Activated T-helper 1 cell treated with anti-CD3 and anti-CD28 coated beads, Interleukin-12 subunit alpha, Interleukin-12 subunit beta, Interleukin-2, Interleukin-4 antibody, amounts not matched to agents 30 ng/mL and 10 ng/mL and 1 ng/mL, durations not matched to agents 14 hours and 24 hours and 36 hours (primary cell): ENCODE results near the gene DOLPP1. TPM values are rescaled to one million over a fixed set of nuclear protein-coding genes. Genes with fewer than 3 reads are reported as not detected.
"Not testable (repeated sequence)": the region's sequence is repeated elsewhere in the genome, so short reads cannot be mapped to it uniquely, and the experiment has no call there.

ENCODE experiments used
- DNase-seq: peaks from one replicate; pipeline ENCODE4 v3.0.0; 2021; ENCODE audit warnings: low spot score
- H3K27ac Mint-ChIP-seq: one replicate; pipeline ENCODE4 v1.8.0; 2021; ENCODE audit warnings: mild to moderate bottlenecking, mixed read lengths
- H3K27me3 Mint-ChIP-seq: one replicate; pipeline ENCODE4 v1.8.0; 2022; ENCODE audit warnings: mild to moderate bottlenecking, moderate library complexity, mixed read lengths; ENCODE audit not compliant: insufficient read depth
- H3K36me3 Mint-ChIP-seq: one replicate; pipeline ENCODE4 v1.8.0; 2021; ENCODE audit warnings: low read depth, mixed read lengths
- H3K4me1 Mint-ChIP-seq: one replicate; pipeline ENCODE4 v1.8.0; 2021; ENCODE audit warnings: low read depth, mixed read lengths
- H3K4me3 Mint-ChIP-seq: one replicate; pipeline ENCODE4 v1.8.0; 2021; ENCODE audit warnings: mild to moderate bottlenecking, moderate library complexity, mixed read lengths
- H3K9me3 Mint-ChIP-seq: one replicate; pipeline ENCODE4 v1.8.0; 2021; ENCODE audit warnings: mixed read lengths
- intact Hi-C: fragments of 100-400 bp; cut with micrococcal nuclease; formaldehyde crosslinking; loops from one replicate; pipeline ENCODE4 v1.15.1; 2024
- total RNA-seq: library from RNA; stranded (reverse); gene quantifications from 2 replicates; pipeline ENCODE4 v1.2.3, GENCODE V29; 2022

The DOLPP1 gene
- total RNA-seq, 1 donor from 2014 or later: 28.4 TPM

- intact Hi-C loops: no loop called here
- H3K4me3 Mint-ChIP-seq: peak overlapping the region; percentile 15
- peaks cover 4% of the 10 kb centered on the region for H3K36me3 Mint-ChIP-seq
- H3K9me3 Mint-ChIP-seq: no peaks in the 10 kb centered on the region
- no peaks in the 10 kb centered on the region for H3K27me3 Mint-ChIP-seq
- DNase-seq: no peak
- no peak overlapping the region for H3K27ac Mint-ChIP-seq
- H3K4me1 Mint-ChIP-seq: peaks cover 30% of the 10 kb centered on the region
Measured at GRCh38 chr9:129113645-129114304, 32.9 kb downstream of the DOLPP1 start.

GRCh38 chr9:129118799-129119198, 37.9 kb downstream of the DOLPP1 start:
- Mint-ChIP-seq H3K36me3 (peaks cover 9% of the 10 kb centered on the region), H3K27me3 (no peaks in the 10 kb centered on the region), H3K27ac (no peak overlapping the region), H3K4me1 (peaks cover 13% of the 10 kb centered on the region), H3K9me3 (no peaks in the 10 kb centered on the region), H3K4me3 (no peak overlapping the region)
- intact Hi-C loops: no loop called here
- DNase-seq: no peak

- intact Hi-C loops: no loop called here
- Mint-ChIP-seq H3K36me3 (peaks cover 14% of the 10 kb centered on the region), H3K4me3 (no peak overlapping the region), H3K27ac (no peak overlapping the region), H3K4me1 (no peaks in the 10 kb centered on the region), H3K9me3 (no peaks in the 10 kb centered on the region), H3K27me3 (no peaks in the 10 kb centered on the region)
- no peak for DNase-seq
Measured at GRCh38 chr9:129121483-129121882, 40.6 kb downstream of the DOLPP1 start.

GRCh38 chr9:129122133-129122532, 41.2 kb downstream of the DOLPP1 start:
- no peaks in the 10 kb centered on the region for H3K4me1 Mint-ChIP-seq
- H3K4me3 Mint-ChIP-seq: no peak overlapping the region
- DNase-seq: no peak
- H3K36me3 Mint-ChIP-seq: peaks cover 14% of the 10 kb centered on the region
- no peak overlapping the region for H3K27ac Mint-ChIP-seq
- no peaks in the 10 kb centered on the region for H3K9me3 Mint-ChIP-seq
- intact Hi-C loops: no loop called here
- H3K27me3 Mint-ChIP-seq: no peaks in the 10 kb centered on the region

GRCh38 chr9:129122976-129123375, 42.1 kb downstream of the DOLPP1 start:
- DNase-seq, H3K27me3 Mint-ChIP-seq, H3K9me3 Mint-ChIP-seq, H3K4me3 Mint-ChIP-seq, H3K27ac Mint-ChIP-seq, H3K4me1 Mint-ChIP-seq, intact Hi-C loops: not testable (repeated sequence)
- H3K36me3 Mint-ChIP-seq: peaks cover 16% of the 10 kb centered on the region

GRCh38 chr9:129124506-129125069, 43.7 kb downstream of the DOLPP1 start:
- Mint-ChIP-seq H3K36me3 (peaks cover 16% of the 10 kb centered on the region), H3K27me3 (no peaks in the 10 kb centered on the region), H3K4me3 (no peak overlapping the region), H3K27ac (no peak overlapping the region), H3K4me1 (no peaks in the 10 kb centered on the region), H3K9me3 (no peaks in the 10 kb centered on the region)
- no peak for DNase-seq
- intact Hi-C loops: no loop called here

- no peaks in the 10 kb centered on the region for H3K4me1 Mint-ChIP-seq
- intact Hi-C loops: no loop called here
- DNase-seq: no peak
- H3K27ac Mint-ChIP-seq: no peak overlapping the region
- no peaks in the 10 kb centered on the region for H3K9me3 Mint-ChIP-seq
- peaks cover 16% of the 10 kb centered on the region for H3K36me3 Mint-ChIP-seq
- H3K27me3 Mint-ChIP-seq: no peaks in the 10 kb centered on the region
- H3K4me3 Mint-ChIP-seq: no peak overlapping the region
Measured at GRCh38 chr9:129125478-129125877, 44.6 kb downstream of the DOLPP1 start.

GRCh38 chr9:129126749-129127618, 46.1 kb downstream of the DOLPP1 start:
- H3K27ac Mint-ChIP-seq: no peak overlapping the region
- intact Hi-C loops: no loop called here
- no peak for DNase-seq
- H3K27me3 Mint-ChIP-seq: no peaks in the 10 kb centered on the region
- no peak overlapping the region for H3K4me3 Mint-ChIP-seq
- peaks cover 21% of the 10 kb centered on the region for H3K36me3 Mint-ChIP-seq
- H3K9me3 Mint-ChIP-seq: no peaks in the 10 kb centered on the region
- H3K4me1 Mint-ChIP-seq: peaks cover 5% of the 10 kb centered on the region

- Mint-ChIP-seq H3K4me1 (peaks cover 6% of the 10 kb centered on the region), H3K4me3 (no peak overlapping the region), H3K36me3 (peaks cover 21% of the 10 kb centered on the region), H3K27ac (no peak overlapping the region), H3K27me3 (no peaks in the 10 kb centered on the region), H3K9me3 (no peaks in the 10 kb centered on the region)
- intact Hi-C loops: no loop called here
- DNase-seq: no peak
Measured at GRCh38 chr9:129128689-129129088, 47.8 kb downstream of the DOLPP1 start.

- not testable (repeated sequence) for H3K9me3 Mint-ChIP-seq, H3K27me3 Mint-ChIP-seq, H3K27ac Mint-ChIP-seq, H3K4me1 Mint-ChIP-seq, H3K4me3 Mint-ChIP-seq, DNase-seq
- intact Hi-C loops: loop anchor here (2.0 kb wide), 2 partner anchors 481 to 653 kb away; no protein-coding TSS in a partner anchor
- peaks cover 27% of the 10 kb centered on the region for H3K36me3 Mint-ChIP-seq
Measured at GRCh38 chr9:129130271-129130670, 49.4 kb downstream of the DOLPP1 start.

GRCh38 chr9:129130791-129131190, 49.9 kb downstream of the DOLPP1 start:
- no peak overlapping the region for H3K27ac Mint-ChIP-seq
- peaks cover 30% of the 10 kb centered on the region for H3K36me3 Mint-ChIP-seq
- no peak for DNase-seq

GRCh38 chr9:129131300-129132145, 50.6 kb downstream of the DOLPP1 start:
- no peaks in the 10 kb centered on the region for H3K9me3 Mint-ChIP-seq
- intact Hi-C loops: loop anchor here (1.0 to 2.0 kb wide), 5 partner anchors 8 to 651 kb away; partner anchors contain the start of gene PTPA
- no peak overlapping the region for H3K27ac Mint-ChIP-seq
- DNase-seq: peak; percentile 75
- H3K27me3 Mint-ChIP-seq: no peaks in the 10 kb centered on the region
- H3K4me1 Mint-ChIP-seq: peaks cover 6% of the 10 kb centered on the region
- no peak overlapping the region for H3K4me3 Mint-ChIP-seq
- peaks cover 28% of the 10 kb centered on the region for H3K36me3 Mint-ChIP-seq

More at GRCh38 chr9:129130791-129131190, 49.9 kb downstream of the DOLPP1 start:
- Mint-ChIP-seq H3K9me3 (no peaks in the 10 kb centered on the region), H3K4me1 (peaks cover 6% of the 10 kb centered on the region), H3K27me3 (no peaks in the 10 kb centered on the region), H3K4me3 (no peak overlapping the region)
- intact Hi-C loops: loop anchor here (1.0 to 2.0 kb wide), 5 partner anchors 9 to 652 kb away; partner anchors contain the start of gene PTPA
